K562 (cell line): ENCODE data around the gene CERS6. TPM values are rescaled to one million over a fixed set of nuclear protein-coding genes. Genes with fewer than 3 reads are reported as not detected.

Experiments used
- HDAC6 ChIP-seq: IDR thresholded peaks from 2 replicates; pipeline ENCODE4 v1.6.1; 2012; ENCODE audit warnings: low read depth, mild to moderate bottlenecking, control low read depth, inconsistent platforms, low read length, moderate library complexity
- MCM5 ChIP-seq: fragments of 450-650 bp; IDR thresholded peaks from 2 replicates; pipeline ENCODE4 v1.6.1; 2016; ENCODE audit warnings: low read depth
- MIER1 ChIP-seq: fragments of 450-650 bp; IDR thresholded peaks from 2 replicates; pipeline ENCODE4 v1.6.1; 2016; ENCODE audit warnings: antibody characterized with exemption, mild to moderate bottlenecking, low read depth
- NCOA2 ChIP-seq, 2 experiments: fragments of 450-650 bp; IDR thresholded peaks; 2 replicates each; pipeline ENCODE4 v1.6.1; 2018; ENCODE audit warnings: mild to moderate bottlenecking in 2 of 2, moderate library complexity in 1 of 2; ENCODE audit not compliant: partially characterized antibody in 2 of 2
- NR1H2 ChIP-seq: sonication (generic); formaldehyde crosslinking; IDR thresholded peaks from 2 replicates; pipeline ENCODE4 v1.4.0; 2020; ENCODE audit warnings: mild to moderate bottlenecking, missing genetic modification reagents
- PCBP1 ChIP-seq: fragments of 200-400 bp; formaldehyde crosslinking; IDR thresholded peaks from 2 replicates; pipeline ENCODE4 v1.6.1; 2018; ENCODE audit warnings: mild to moderate bottlenecking, low read depth, low read length; ENCODE audit not compliant: poor library complexity, severe bottlenecking
- POLR2H ChIP-seq: IDR thresholded peaks from 2 replicates; pipeline ENCODE4 v1.6.1; 2016; ENCODE audit warnings: missing genetic modification characterization, low read depth, mild to moderate bottlenecking, control low read depth, missing compliant biosample characterization, moderate library complexity
- RBFOX2 ChIP-seq: fragments of 200-400 bp; formaldehyde crosslinking; IDR thresholded peaks from 2 replicates; pipeline ENCODE4 v1.6.1; 2017; ENCODE audit warnings: low read depth, mild to moderate bottlenecking, low read length, moderate library complexity
- XRCC3 ChIP-seq: fragments of 450-650 bp; IDR thresholded peaks from 2 replicates; pipeline ENCODE4 v1.6.1; 2017; ENCODE audit warnings: mild to moderate bottlenecking, moderate library complexity
- ZBTB1 ChIP-seq: sonication (generic); formaldehyde crosslinking; IDR thresholded peaks from 2 replicates; pipeline ENCODE4 v1.8.1; 2023; ENCODE audit warnings: missing genetic modification reagents, low read depth, mild to moderate bottlenecking, borderline replicate concordance
- ZNF124 ChIP-seq: sonication (generic); formaldehyde crosslinking; IDR thresholded peaks from 2 replicates; pipeline ENCODE4 v1.8.1; 2022; ENCODE audit warnings: missing genetic modification reagents
- polyA plus RNA-seq, 8 experiments: library from polyadenylated mRNA; depleted of rRNA in 4 of 8; stranded (reverse) in 5 of 8; unstranded in 3 of 8; fragments of >200 nt; fragmentation: Nextera tagmentation in 2 of 8; fragmentation: Illumina TruSeq in 1 of 8; extraction: Ambion mirVana in 2 of 8; extraction: Trizol in 1 of 8; gene quantifications; 2 replicates each; pipeline versions ENCODE4 v1.2.1 to v1.2.3, GENCODE V29; 2011 to 2014; ENCODE audit warnings: inconsistent platforms in 1 of 8, missing spikeins in 1 of 8
- total RNA-seq, 7 experiments: library from RNA; depleted of rRNA in 6 of 7; stranded (reverse); fragments of >200 nt in 6 of 7; fragmentation: Illumina TruSeq in 2 of 7; extraction: Trizol in 2 of 7; gene quantifications; 2 replicates each; pipeline versions ENCODE4 v1.2.1 to v1.2.3, GENCODE V29; 2011 to 2021; ENCODE audit warnings: low replicate concordance in 1 of 7
- TF ChIP-seq, protein P1 (sequence below): sonication (generic); formaldehyde crosslinking; IDR thresholded peaks from 2 replicates; pipeline ENCODE4 v1.8.0; 2022; ENCODE audit warnings: mild to moderate bottlenecking, missing genetic modification reagents
- TF ChIP-seq, protein P2 (sequence below), 3 experiments: fragments of 200-800 bp in 1 of 3; sonication (Bioruptor generic) in 1 of 3; sonication (generic) in 1 of 3; formaldehyde crosslinking in 1 of 3; IDR thresholded peaks; 2 replicates each; pipeline versions ENCODE4 v1.6.1 to v1.8.0; 2016 to 2022; ENCODE audit warnings: mild to moderate bottlenecking in 2 of 3, missing compliant biosample characterization in 2 of 3, missing genetic modification characterization in 2 of 3, missing genetic modification reagents in 1 of 3
- TF ChIP-seq, protein P3 (sequence below): fragments of 250-450 bp; sonication (Bioruptor Pico); IDR thresholded peaks from 2 replicates; pipeline ENCODE4 v1.5.1; 2021; ENCODE audit warnings: mild to moderate bottlenecking
- TF ChIP-seq, protein P4 (sequence below): sonication (generic); formaldehyde crosslinking; IDR thresholded peaks from 2 replicates; pipeline ENCODE4 v1.5.0; 2020; ENCODE audit warnings: missing genetic modification reagents
- TF ChIP-seq, protein P5 (sequence below): fragments of 150-350 bp; conservative IDR thresholded peaks from 2 replicates; pipeline ENCODE4 v1.6.1; 2014; ENCODE audit warnings: low read length
- TF ChIP-seq, protein P6 (sequence below): sonication (generic); formaldehyde crosslinking; IDR thresholded peaks from 2 replicates; pipeline ENCODE4 v1.9.0; 2022; ENCODE audit warnings: mild to moderate bottlenecking, missing genetic modification reagents

The CERS6 gene
- total and polyA plus RNA-seq, 9 of the 15 experiments (the other 6 are each of a cell fraction or from before 2014, with no cell fraction given): 1.6 to 13.6 (median 11.4) TPM

DNA sequence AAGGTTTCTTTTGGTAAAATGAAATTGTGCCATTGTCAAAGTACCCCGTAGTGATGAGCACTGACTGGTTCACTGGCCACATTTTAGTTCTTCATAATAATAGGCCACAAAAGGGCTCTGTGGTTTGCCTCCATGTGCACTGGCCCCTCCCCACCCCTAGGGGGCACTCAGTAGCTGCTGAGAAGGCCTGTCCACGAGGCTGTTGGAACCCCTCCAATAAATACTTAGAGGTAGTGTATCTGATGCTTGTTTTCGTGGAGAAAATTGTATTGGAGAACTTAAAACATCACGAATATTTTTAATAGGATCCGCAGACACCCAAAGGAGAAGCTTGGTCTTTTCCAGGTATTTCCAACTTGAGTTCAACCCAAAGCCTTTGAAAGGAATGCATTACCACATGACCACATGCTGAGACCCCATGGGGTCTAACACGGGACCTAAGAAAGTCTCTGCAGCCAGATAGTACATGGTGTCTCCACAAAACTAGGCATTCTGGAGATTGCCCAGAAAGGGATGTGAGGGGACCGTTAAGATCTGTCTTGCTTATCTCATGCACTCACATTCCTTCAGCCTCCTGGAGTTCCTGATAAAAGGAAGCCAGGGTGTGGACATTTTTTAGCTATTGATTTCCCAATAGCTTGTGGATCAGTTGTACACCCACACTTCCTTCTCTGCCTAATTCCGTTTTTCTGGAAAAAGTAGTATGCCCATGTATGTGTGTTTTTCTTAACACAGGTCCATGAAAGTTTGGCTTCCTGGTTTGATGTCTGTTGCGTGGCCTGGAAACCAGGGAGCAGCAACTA is 317.8 kb downstream of the CERS6 start (continued):
- TF ChIP-seq, protein P1, sequence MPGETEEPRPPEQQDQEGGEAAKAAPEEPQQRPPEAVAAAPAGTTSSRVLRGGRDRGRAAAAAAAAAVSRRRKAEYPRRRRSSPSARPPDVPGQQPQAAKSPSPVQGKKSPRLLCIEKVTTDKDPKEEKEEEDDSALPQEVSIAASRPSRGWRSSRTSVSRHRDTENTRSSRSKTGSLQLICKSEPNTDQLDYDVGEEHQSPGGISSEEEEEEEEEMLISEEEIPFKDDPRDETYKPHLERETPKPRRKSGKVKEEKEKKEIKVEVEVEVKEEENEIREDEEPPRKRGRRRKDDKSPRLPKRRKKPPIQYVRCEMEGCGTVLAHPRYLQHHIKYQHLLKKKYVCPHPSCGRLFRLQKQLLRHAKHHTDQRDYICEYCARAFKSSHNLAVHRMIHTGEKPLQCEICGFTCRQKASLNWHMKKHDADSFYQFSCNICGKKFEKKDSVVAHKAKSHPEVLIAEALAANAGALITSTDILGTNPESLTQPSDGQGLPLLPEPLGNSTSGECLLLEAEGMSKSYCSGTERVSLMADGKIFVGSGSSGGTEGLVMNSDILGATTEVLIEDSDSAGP (CRISPR knock-in tag): no peak
- TF ChIP-seq POLR2H (tag): no peak; the same call in 1 of the 2 replicates
- TF ChIP-seq, protein P2, sequence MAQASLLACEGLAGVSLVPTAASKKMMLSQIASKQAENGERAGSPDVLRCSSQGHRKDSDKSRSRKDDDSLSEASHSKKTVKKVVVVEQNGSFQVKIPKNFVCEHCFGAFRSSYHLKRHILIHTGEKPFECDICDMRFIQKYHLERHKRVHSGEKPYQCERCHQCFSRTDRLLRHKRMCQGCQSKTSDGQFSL (CRISPR knock-in tag; IDR thresholded peaks at IDR 0.05): no peak
- TF ChIP-seq, protein P2 (tag; IDR thresholded peaks at IDR 0.05): peak in 1 of 2 experiments; percentile 44; a peak in 1 of 4 replicates
- TF ChIP-seq, protein P3, sequence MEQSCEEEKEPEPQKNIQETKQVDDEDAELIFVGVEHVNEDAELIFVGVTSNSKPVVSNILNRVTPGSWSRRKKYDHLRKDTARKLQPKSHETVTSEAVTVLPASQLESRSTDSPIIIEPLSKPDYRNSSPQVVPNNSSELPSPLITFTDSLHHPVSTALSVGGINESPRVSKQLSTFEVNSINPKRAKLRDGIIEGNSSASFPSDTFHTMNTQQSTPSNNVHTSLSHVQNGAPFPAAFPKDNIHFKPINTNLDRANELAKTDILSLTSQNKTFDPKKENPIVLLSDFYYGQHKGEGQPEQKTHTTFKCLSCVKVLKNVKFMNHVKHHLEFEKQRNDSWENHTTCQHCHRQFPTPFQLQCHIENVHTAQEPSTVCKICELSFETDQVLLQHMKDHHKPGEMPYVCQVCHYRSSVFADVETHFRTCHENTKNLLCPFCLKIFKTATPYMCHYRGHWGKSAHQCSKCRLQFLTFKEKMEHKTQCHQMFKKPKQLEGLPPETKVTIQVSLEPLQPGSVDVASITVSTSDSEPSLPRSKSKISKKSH: no peak
- 0 out of 2 replicates have a peak, but pooled peaks have one; percentile 40 for TF ChIP-seq RBFOX2
- no peak for TF ChIP-seq ZBTB1
- no peak for TF ChIP-seq MIER1
- TF ChIP-seq, protein P4, sequence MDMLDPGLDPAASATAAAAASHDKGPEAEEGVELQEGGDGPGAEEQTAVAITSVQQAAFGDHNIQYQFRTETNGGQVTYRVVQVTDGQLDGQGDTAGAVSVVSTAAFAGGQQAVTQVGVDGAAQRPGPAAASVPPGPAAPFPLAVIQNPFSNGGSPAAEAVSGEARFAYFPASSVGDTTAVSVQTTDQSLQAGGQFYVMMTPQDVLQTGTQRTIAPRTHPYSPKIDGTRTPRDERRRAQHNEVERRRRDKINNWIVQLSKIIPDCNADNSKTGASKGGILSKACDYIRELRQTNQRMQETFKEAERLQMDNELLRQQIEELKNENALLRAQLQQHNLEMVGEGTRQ (CRISPR knock-in tag): no peak
- TF ChIP-seq MCM5: no peak
- no peak for TF ChIP-seq HDAC6
- TF ChIP-seq NR1H2 (CRISPR knock-in tag): no peak
- TF ChIP-seq, protein P5, sequence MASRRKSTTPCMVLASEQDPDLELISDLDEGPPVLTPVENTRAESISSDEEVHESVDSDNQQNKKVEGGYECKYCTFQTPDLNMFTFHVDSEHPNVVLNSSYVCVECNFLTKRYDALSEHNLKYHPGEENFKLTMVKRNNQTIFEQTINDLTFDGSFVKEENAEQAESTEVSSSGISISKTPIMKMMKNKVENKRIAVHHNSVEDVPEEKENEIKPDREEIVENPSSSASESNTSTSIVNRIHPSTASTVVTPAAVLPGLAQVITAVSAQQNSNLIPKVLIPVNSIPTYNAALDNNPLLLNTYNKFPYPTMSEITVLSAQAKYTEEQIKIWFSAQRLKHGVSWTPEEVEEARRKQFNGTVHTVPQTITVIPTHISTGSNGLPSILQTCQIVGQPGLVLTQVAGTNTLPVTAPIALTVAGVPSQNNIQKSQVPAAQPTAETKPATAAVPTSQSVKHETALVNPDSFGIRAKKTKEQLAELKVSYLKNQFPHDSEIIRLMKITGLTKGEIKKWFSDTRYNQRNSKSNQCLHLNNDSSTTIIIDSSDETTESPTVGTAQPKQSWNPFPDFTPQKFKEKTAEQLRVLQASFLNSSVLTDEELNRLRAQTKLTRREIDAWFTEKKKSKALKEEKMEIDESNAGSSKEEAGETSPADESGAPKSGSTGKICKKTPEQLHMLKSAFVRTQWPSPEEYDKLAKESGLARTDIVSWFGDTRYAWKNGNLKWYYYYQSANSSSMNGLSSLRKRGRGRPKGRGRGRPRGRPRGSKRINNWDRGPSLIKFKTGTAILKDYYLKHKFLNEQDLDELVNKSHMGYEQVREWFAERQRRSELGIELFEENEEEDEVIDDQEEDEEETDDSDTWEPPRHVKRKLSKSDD: no peak; the same call in 1 of the 2 replicates
- no peak for TF ChIP-seq ZNF124
- TF ChIP-seq NCOA2 (IDR thresholded peaks at IDR 0.05; ENCODE audit: partially characterized antibody in 2 of 2): peak; percentile 79 to 89
- peak; percentile 52; the same call in 1 of the 2 replicates for TF ChIP-seq XRCC3
- TF ChIP-seq, protein P6, sequence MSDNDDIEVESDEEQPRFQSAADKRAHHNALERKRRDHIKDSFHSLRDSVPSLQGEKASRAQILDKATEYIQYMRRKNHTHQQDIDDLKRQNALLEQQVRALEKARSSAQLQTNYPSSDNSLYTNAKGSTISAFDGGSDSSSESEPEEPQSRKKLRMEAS: peak; percentile 94
- no peak for TF ChIP-seq PCBP1
